ENCODE data around the gene PLCB2. TPM values are rescaled to one million over a fixed set of nuclear protein-coding genes. Genes with fewer than 3 reads are reported as not detected.
A peak's percentile ranks its signal among the peaks of the same experiment; 100 is the strongest.

PLCB2 gene
- total RNA-seq, 1 donor from 2014 or later: 2.6 TPM

DNA sequence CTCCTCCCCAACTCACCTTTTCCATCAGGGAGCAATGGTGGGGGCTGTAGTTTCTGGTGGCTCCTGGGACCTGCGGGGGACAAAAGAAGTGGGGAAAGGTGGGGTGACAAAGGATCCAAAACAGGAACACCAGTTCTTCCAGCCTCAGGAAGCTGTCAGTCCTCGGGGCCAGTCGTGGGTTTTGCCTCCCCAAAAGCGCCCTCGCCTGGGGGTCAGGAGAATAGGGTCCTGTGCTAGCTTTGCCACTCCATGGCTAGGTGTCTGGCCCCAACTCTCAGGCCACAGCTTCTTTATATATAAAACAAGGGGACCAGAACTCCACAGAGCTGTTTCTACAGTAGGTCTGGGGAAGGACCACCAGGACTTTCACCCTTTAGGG is 29.0 kb upstream of the PLCB2 start:
- TF ChIP-seq, protein P1, sequence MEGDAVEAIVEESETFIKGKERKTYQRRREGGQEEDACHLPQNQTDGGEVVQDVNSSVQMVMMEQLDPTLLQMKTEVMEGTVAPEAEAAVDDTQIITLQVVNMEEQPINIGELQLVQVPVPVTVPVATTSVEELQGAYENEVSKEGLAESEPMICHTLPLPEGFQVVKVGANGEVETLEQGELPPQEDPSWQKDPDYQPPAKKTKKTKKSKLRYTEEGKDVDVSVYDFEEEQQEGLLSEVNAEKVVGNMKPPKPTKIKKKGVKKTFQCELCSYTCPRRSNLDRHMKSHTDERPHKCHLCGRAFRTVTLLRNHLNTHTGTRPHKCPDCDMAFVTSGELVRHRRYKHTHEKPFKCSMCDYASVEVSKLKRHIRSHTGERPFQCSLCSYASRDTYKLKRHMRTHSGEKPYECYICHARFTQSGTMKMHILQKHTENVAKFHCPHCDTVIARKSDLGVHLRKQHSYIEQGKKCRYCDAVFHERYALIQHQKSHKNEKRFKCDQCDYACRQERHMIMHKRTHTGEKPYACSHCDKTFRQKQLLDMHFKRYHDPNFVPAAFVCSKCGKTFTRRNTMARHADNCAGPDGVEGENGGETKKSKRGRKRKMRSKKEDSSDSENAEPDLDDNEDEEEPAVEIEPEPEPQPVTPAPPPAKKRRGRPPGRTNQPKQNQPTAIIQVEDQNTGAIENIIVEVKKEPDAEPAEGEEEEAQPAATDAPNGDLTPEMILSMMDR (IDR thresholded peaks at IDR 0.05; ENCODE audit: partially characterized antibody, unreplicated experiment): no peak
- H3K27me3 Mint-ChIP-seq (ENCODE audit: unreplicated experiment): peaks cover 14% of the 10 kb centered on the region
- H3K27ac Mint-ChIP-seq (ENCODE audit: unreplicated experiment): no peak overlapping the region
- H3K36me3 Mint-ChIP-seq (ENCODE audit: unreplicated experiment): peaks cover 4% of the 10 kb centered on the region
- H3K9me3 Mint-ChIP-seq (ENCODE audit: unreplicated experiment): peaks cover 11% of the 10 kb centered on the region
- H3K4me1 Mint-ChIP-seq (ENCODE audit: low read depth, unreplicated experiment): peaks cover 27% of the 10 kb centered on the region
- no peak overlapping the region for H3K4me3 Mint-ChIP-seq (ENCODE audit: unreplicated experiment)
- no peak for DNase-seq

DNA sequence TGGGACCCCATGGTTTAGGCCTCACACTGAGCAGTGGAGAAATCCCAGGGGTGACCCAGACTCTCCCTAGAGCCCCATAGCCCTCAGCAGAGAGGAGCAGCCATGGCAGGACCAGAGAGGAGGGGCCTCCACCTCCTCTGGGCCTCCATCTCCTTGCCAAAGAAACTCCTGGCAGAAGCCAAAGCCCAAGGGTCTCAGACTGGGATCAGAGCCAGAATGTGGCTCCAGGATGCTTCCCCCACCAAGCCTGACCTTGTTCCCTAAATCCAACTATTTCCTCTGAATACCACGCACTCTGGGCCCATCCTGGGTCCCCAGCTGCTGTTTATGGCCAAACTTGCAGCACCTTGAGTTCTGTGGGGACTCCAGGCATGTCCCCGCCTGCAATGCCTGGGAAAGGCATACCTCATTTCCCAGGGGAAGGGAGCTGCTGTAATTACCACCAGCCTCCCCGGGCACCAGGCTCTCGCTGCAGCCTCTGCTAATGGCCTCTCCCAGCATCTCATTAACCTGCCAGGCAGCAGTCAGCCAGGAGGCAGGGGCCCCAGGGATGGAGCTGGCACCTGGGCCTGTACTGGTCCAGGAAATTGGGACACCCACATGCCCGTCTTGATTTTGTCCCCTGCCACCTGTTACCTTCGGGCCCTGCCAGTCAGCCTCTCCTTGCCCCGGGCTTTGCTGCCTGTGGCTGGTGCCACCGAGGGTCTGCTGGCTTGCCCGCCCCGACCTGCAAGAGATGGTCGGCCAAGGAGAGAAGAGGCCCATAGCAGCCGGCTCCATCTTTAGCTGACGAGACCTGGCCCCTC is 28.4 kb upstream of the PLCB2 start:
- Mint-ChIP-seq H3K36me3 (ENCODE audit: unreplicated experiment) (peaks cover 4% of the 10 kb centered on the region), H3K9me3 (ENCODE audit: unreplicated experiment) (peaks cover 11% of the 10 kb centered on the region), H3K4me3 (ENCODE audit: unreplicated experiment) (no peak overlapping the region), H3K27ac (ENCODE audit: unreplicated experiment) (no peak overlapping the region), H3K4me1 (ENCODE audit: low read depth, unreplicated experiment) (peaks cover 22% of the 10 kb centered on the region), H3K27me3 (ENCODE audit: unreplicated experiment) (peaks cover 14% of the 10 kb centered on the region)
- TF ChIP-seq, protein P1 (IDR thresholded peaks at IDR 0.05; ENCODE audit: partially characterized antibody, unreplicated experiment): no peak
- peak; percentile 54 for DNase-seq

DNA sequence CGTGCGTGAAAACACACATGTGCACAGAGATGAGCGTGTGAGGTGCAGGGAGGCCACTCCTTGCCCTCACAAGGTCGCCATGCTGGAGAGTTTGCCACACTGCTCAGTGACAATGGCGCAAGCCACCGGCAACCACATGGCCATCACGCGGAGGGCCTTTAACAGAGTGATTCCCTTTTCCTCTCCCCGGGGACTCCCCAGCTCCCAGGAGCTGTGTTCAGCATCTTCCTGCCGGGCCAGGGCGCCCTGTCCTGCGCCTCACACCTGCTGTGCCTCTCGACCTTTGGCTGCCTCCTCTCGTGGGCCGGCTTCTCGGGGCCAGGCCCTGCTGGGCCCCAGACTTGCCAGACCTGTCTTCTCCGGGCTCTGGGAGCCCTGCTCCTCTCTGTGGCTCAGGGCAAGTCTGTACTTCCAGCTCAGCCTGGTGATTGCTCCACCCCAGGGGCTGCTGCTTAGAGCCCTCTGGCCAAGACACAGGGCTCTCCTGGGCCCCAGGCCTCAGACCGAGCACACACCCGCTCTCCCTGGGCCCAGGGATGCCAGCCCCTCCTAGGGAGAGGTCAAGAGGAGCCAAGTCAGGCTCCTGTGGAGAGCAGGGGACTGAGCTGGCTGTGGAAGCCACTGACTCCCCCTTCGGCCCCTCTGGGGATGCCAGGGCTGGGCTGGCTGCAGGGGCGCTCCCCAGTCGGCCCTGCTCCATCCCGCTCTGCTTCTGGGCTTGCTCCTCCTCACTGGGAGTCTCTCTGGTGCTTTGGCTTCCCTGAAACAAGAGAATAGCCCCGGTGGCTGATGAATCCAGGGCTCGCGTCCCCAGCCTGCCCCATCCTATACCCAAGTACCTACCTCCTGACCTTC is 27.4 kb upstream of the PLCB2 start:
- Mint-ChIP-seq H3K4me1 (ENCODE audit: low read depth, unreplicated experiment) (peaks cover 29% of the 10 kb centered on the region), H3K27ac (ENCODE audit: unreplicated experiment) (no peak overlapping the region)

DNA sequence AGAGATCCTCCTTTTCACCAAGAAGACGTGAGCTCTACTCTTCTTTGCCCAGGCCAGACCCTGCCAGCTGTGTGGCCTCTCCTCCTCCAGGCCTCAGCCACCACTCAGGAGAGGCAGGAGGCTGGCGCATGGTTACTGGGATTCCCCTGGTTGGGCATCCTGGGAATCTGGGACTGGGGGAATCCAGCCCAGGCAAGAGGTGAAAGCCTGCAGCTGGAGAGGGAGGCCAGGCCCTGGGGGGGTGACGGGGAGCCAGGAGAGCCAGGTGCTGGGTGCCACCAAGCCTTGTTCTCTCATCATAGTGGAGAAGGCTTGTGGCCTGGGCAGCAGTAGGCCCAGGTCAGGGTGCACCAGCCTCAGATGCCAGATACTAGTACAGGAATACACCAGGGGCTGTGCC is 26.8 kb upstream of the PLCB2 start:
- Mint-ChIP-seq H3K9me3 (ENCODE audit: unreplicated experiment) (peaks cover 11% of the 10 kb centered on the region), H3K27ac (ENCODE audit: unreplicated experiment) (no peak overlapping the region), H3K4me1 (ENCODE audit: low read depth, unreplicated experiment) (peaks cover 33% of the 10 kb centered on the region), H3K27me3 (ENCODE audit: unreplicated experiment) (peaks cover 12% of the 10 kb centered on the region), H3K36me3 (ENCODE audit: unreplicated experiment) (peaks cover 4% of the 10 kb centered on the region), H3K4me3 (ENCODE audit: unreplicated experiment) (no peak overlapping the region)
- TF ChIP-seq, protein P1 (IDR thresholded peaks at IDR 0.05; ENCODE audit: partially characterized antibody, unreplicated experiment): no peak
- no peak for DNase-seq

More for the DNA sequence above, 27.4 kb upstream of the PLCB2 start:
- Mint-ChIP-seq H3K9me3 (ENCODE audit: unreplicated experiment) (peaks cover 11% of the 10 kb centered on the region), H3K27me3 (ENCODE audit: unreplicated experiment) (peaks cover 14% of the 10 kb centered on the region), H3K4me3 (ENCODE audit: unreplicated experiment) (no peak overlapping the region), H3K36me3 (ENCODE audit: unreplicated experiment) (peaks cover 4% of the 10 kb centered on the region)
- DNase-seq: no peak
- TF ChIP-seq, protein P1 (IDR thresholded peaks at IDR 0.05; ENCODE audit: partially characterized antibody, unreplicated experiment): no peak
